A549 (cell line): ENCODE measurements around the gene ADAMTS14. TPM values are rescaled to one million over a fixed set of nuclear protein-coding genes. Genes with fewer than 3 reads are reported as not detected.
"Not testable (repeated sequence)": the region's sequence is repeated elsewhere in the genome, so short reads cannot be mapped to it uniquely, and the experiment has no call there.

Experiments used
- ATAC-seq, 2 experiments: fragments of 200-7000 bp in 1 of 2; fragments of >200 bp in 1 of 2; cut with Nextera tagmentation in 1 of 2; cut with Tn5 transposase in 1 of 2; 3 replicates each; pipeline versions ENCODE4 v1.8.0 to v1.9.1; 2018 to 2020; ENCODE audit warnings: mild to moderate bottlenecking in 1 of 2, moderate library complexity in 1 of 2
- CTCF ChIA-PET: fragments of 300-600 bp; sonication (Branson Sonifier 250); formaldehyde crosslinking; extraction: SDS; loops from one replicate; lab custom pipeline; 2021; ENCODE audit warnings: antibody characterized with exemption, inconsistent platforms; lab: Yijun Ruan, JAX
- POLR2A ChIA-PET: fragments of 350-600 bp; formaldehyde crosslinking; extraction: SDS; loops from one replicate; lab custom pipeline; 2021; ENCODE audit warnings: antibody characterized with exemption, inconsistent platforms; lab: Yijun Ruan, JAX
- DNase-seq, 2 experiments: peaks; one replicate each; pipeline versions ENCODE4 v3.0.0 to v3.0.0-alpha.2; 2011 to 2016; ENCODE audit warnings: low read depth in 1 of 2, low spot score in 1 of 2
- FAIRE-seq: peaks from 2 replicates; lab custom pipeline; 2011; peaks lifted over from hg19 to GRCh38; lab: Jason Lieb, UNC
- H3K27ac ChIP-seq, 2 experiments: fragments of >200 bp; sonication (Bioruptor Twin); formaldehyde crosslinking; 3 replicates each; pipeline ENCODE4 v1.5.1; 2016 to 2017
- H3K4me1 ChIP-seq: fragments of >200 bp; sonication (Bioruptor Twin); formaldehyde crosslinking; 3 replicates; pipeline ENCODE4 v1.6.1; 2016
- H3K4me2 ChIP-seq: fragments of >200 bp; sonication (Bioruptor Twin); formaldehyde crosslinking; 3 replicates; pipeline ENCODE4 v1.6.1; 2016
- H3K4me3 ChIP-seq: fragments of >200 bp; sonication (Bioruptor Twin); formaldehyde crosslinking; 3 replicates; pipeline ENCODE4 v1.5.1; 2016
- H3K9me3 ChIP-seq: fragments of >200 bp; sonication (Bioruptor Twin); formaldehyde crosslinking; 3 replicates; pipeline ENCODE4 v1.6.1; 2016
- ATOH8 ChIP-seq: fragments of 250-450 bp; sonication (Bioruptor Pico); IDR thresholded peaks from 2 replicates; pipeline ENCODE4 v1.5.0; 2020; ENCODE audit warnings: low read depth, mild to moderate bottlenecking, moderate library complexity
- CBX8 ChIP-seq: fragments of 200-600 bp; sonication (generic); IDR thresholded peaks from 2 replicates; pipeline ENCODE4 v1.6.1; 2016
- CHD4 ChIP-seq: fragments of 200-600 bp; sonication (generic); IDR thresholded peaks from 2 replicates; pipeline ENCODE4 v1.6.1; 2016; ENCODE audit warnings: antibody characterized with exemption, mild to moderate bottlenecking, borderline replicate concordance
- CTCF ChIP-seq: fragments of >200 bp; sonication (Bioruptor Twin); formaldehyde crosslinking; IDR thresholded peaks from 3 replicates; pipeline ENCODE4 v1.5.1; 2016
- EP300 ChIP-seq, 2 experiments: fragments of >200 bp; sonication (Bioruptor Twin); formaldehyde crosslinking; IDR thresholded peaks; 2 replicates in 1 of 2; 3 replicates in 1 of 2; pipeline ENCODE4 v1.6.1; 2016 to 2017
- FOSB ChIP-seq: fragments of 250-450 bp; sonication (Bioruptor Pico); IDR thresholded peaks from 2 replicates; pipeline ENCODE4 v1.5.0; 2020; ENCODE audit warnings: mild to moderate bottlenecking, moderate library complexity
- FOSL2 ChIP-seq, 2 experiments: fragments of 450-650 bp in 1 of 2; fragments of >200 bp in 1 of 2; sonication (Bioruptor Twin) in 1 of 2; formaldehyde crosslinking; IDR thresholded peaks; 2 replicates each; pipeline versions ENCODE4 v1.5.0 to v1.6.1; 2016 to 2020; ENCODE audit warnings: mild to moderate bottlenecking in 1 of 2, moderate library complexity in 1 of 2
- HOXA7 ChIP-seq: fragments of 250-450 bp; sonication (Bioruptor Pico); IDR thresholded peaks from 2 replicates; pipeline ENCODE4 v1.5.0; 2020; ENCODE audit warnings: mild to moderate bottlenecking, moderate library complexity
- HOXB13 ChIP-seq: fragments of 250-450 bp; sonication (Bioruptor Pico); IDR thresholded peaks from 2 replicates; pipeline ENCODE4 v1.5.0; 2020; ENCODE audit warnings: low read depth, mild to moderate bottlenecking, moderate library complexity
- KDM5A ChIP-seq: fragments of 200-600 bp; sonication (generic); IDR thresholded peaks from 2 replicates; pipeline ENCODE4 v1.6.1; 2016; ENCODE audit warnings: antibody characterized with exemption, mild to moderate bottlenecking
- MAFK ChIP-seq: fragments of 450-650 bp; IDR thresholded peaks from 2 replicates; pipeline ENCODE4 v1.6.1; 2014; ENCODE audit not compliant: partially characterized antibody
- MAX ChIP-seq: IDR thresholded peaks from 2 replicates; pipeline ENCODE4 v1.6.1; 2012
- NFE2L2 ChIP-seq: fragments of 150-350 bp; conservative IDR thresholded peaks from 2 replicates; pipeline ENCODE4 v1.6.1; 2014; ENCODE audit warnings: low read length
- RNF2 ChIP-seq: fragments of 200-600 bp; sonication (generic); IDR thresholded peaks from 2 replicates; pipeline ENCODE4 v1.6.1; 2016; ENCODE audit warnings: low read depth, mild to moderate bottlenecking, antibody characterized with exemption, moderate library complexity, borderline replicate concordance
- TP53 ChIP-seq: fragments of 250-450 bp; sonication (Bioruptor Pico); IDR thresholded peaks from 2 replicates; pipeline ENCODE4 v1.5.0; 2021; ENCODE audit warnings: mild to moderate bottlenecking, moderate library complexity
- ZFP36 ChIP-seq: fragments of 450-650 bp; IDR thresholded peaks from 2 replicates; pipeline ENCODE4 v1.6.1; 2014; ENCODE audit warnings: borderline replicate concordance; ENCODE audit not compliant: partially characterized antibody
- WGBS: methylation state at CpG from one replicate; pipeline ENCODE4 v1.1.6; 2017; ENCODE audit errors: missing lambda C conversion rate; 5-methylcytosine and 5-hydroxymethylcytosine counted together
- polyA plus RNA-seq, 4 experiments: library from polyadenylated mRNA; depleted of rRNA in 3 of 4; stranded (reverse); fragments of >200 nt; fragmentation: RNase III in 1 of 4; extraction: RNeasy Plus Mini Kit Qiagen cat#74134 plus additional on column Dnase treatment in 1 of 4; gene quantifications; 2 replicates in 3 of 4; 3 replicates in 1 of 4; pipeline ENCODE4 v1.2.3, GENCODE V29; 2011 to 2017
- TF ChIP-seq, protein P1 (sequence below): fragments of >200 bp; sonication (Bioruptor Twin); formaldehyde crosslinking; IDR thresholded peaks from 2 replicates; pipeline ENCODE4 v1.6.1; 2016

The ADAMTS14 gene
- polyA plus RNA-seq, 2 of the 4 experiments (the other 2 are of a cell fraction), result 0.03 TPM; not detected in 1

- TF ChIP-seq NFE2L2 (no peak), TP53 (CRISPR knock-in tag) (no peak), HOXB13 (CRISPR knock-in tag) (no peak), ZFP36 (no peak), FOSB (CRISPR knock-in tag) (no peak), CTCF (no peak), FOSL2 (IDR thresholded peaks at IDR 0.05) (no peak), FOSL2 (CRISPR knock-in tag; IDR thresholded peaks at IDR 0.05) (no peak), ATOH8 (no peak), HOXA7 (CRISPR knock-in tag) (no peak), MAFK (no peak), CBX8 (no peak), RNF2 (no peak), CHD4 (no peak), KDM5A (no peak), EP300 (IDR thresholded peaks at IDR 0.05) (no peak), MAX (no peak)
- TF ChIP-seq, protein P1, sequence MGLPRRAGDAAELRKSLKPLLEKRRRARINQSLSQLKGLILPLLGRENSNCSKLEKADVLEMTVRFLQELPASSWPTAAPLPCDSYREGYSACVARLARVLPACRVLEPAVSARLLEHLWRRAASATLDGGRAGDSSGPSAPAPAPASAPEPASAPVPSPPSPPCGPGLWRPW, result no peak
- 78% methylated on average over 12 of the region's 12 CpGs for WGBS
- Histone ChIP-seq H3K4me3 (no peak overlapping the region), H3K4me2 (no peak overlapping the region), H3K9me3 (peaks cover 7% of the 10 kb centered on the region; the same call in 2 of the 3 replicates), H3K4me1 (no peaks in the 10 kb centered on the region), H3K27ac (no peak overlapping the region)
- no peak for DNase-seq
- ATAC-seq, result no peak
- POLR2A ChIA-PET, result no interaction called here
- no peak for FAIRE-seq
- CTCF ChIA-PET, result no interaction called here
Measured at GRCh38 chr10:70662362-70663220, 9.7 kb upstream of the ADAMTS14 start.

DNA sequence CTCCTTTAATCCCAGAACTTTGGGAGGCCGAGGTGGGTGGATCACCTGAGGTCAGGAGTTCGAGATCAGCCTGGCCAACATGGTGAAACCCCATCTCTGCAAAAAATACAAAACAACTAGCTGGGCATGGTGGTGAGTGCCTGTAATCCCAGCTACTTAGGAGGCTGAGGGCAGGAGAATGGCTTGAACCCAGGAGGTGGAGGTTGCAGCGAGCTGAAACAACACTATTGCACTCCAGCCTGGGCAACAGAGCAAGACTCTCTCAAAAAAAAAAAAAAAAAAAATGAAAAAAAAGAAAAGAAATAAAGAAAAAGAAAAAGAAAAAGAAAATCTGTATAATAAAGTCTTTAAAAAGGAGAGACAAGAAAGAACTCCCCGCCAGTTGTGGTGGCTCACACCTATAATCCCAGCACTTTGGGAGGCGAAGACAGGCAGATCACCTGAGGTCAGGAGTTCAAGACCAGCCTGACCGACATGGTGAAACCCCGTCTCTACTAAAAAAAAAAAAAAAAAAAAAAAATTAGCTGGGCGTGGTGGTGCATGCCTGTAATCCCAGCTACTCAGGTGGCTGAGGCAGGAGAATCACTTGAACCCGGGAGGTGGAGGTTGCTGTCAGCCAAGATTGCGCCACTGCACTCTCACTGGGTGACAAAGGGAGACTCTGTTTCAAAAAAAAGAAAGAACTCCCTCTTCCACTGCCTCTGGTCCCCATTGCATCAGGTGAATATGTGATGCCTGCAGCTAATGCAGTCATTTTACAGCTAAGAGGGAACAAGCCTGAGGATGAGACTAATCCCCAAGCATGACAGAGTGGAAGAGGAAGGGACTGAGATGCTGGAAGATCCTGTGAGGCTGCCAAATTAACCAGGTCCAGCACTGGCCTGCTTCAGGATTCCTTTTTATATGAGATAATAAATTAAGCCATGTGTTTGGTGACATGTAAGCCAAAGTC is 8.6 kb upstream of the ADAMTS14 start:
- H3K9me3 ChIP-seq, H3K4me1 ChIP-seq, POLR2A ChIA-PET, ATAC-seq, FAIRE-seq, H3K27ac ChIP-seq, H3K4me2 ChIP-seq, H3K4me3 ChIP-seq, DNase-seq: not testable (repeated sequence)
- 52% methylated on average over 10 of the region's 10 CpGs for WGBS
- CTCF ChIA-PET, result interaction anchor here (0.8 to 2.1 kb wide), 3 partner anchors 9 to 114 kb away, joined by 3 to 7 read pairs (median 4); no protein-coding TSS in a partner anchor
